GM12878 (cell line): Measurements from ENCODE around the gene DSTYK. TPM values are rescaled to one million over a fixed set of nuclear protein-coding genes. Genes with fewer than 3 reads are reported as not detected.

Source experiments
- ATAC-seq: fragments of 200-7000 bp; cut with Tn5 transposase; 3 replicates; pipeline ENCODE4 v1.9.1; 2020; ENCODE audit warnings: mild to moderate bottlenecking, moderate library complexity
- BruUV-seq: library from RNA; stranded (reverse); fragments of 400-500 nt; replicated peaks from 2 replicates; lab custom pipeline; 2021; lab: Mats Ljungman, UMichigan
- CTCF ChIA-PET: fragments of 300-600 bp; sonication (Branson Sonifier 250); formaldehyde crosslinking; extraction: SDS; loops from one replicate; lab custom pipeline; 2021; ENCODE audit warnings: inconsistent platforms; lab: Yijun Ruan, JAX
- POLR2A ChIA-PET: fragments of 350-600 bp; formaldehyde crosslinking; extraction: SDS; loops from one replicate; lab custom pipeline; 2021; ENCODE audit warnings: inconsistent platforms; lab: Charles Lee
- RAD21 ChIA-PET: fragments of 300-600 bp; sonication (Branson Sonifier 250); formaldehyde crosslinking; loops from one replicate; lab custom pipeline; 2023; ENCODE audit warnings: antibody characterized with exemption; ENCODE audit not compliant: unreplicated experiment; lab: Charles Lee
- SMC1A ChIA-PET: fragments of 300-600 bp; sonication (Branson Sonifier 250); formaldehyde crosslinking; loops from one replicate; lab custom pipeline; 2023; ENCODE audit not compliant: unreplicated experiment, uncharacterized antibody; lab: Charles Lee
- DNase-seq: peaks from one replicate; pipeline ENCODE4 v3.0.0-alpha.2; 2011; ENCODE audit warnings: low read depth, low spot score
- FAIRE-seq: peaks from 3 replicates; lab custom pipeline; 2011; peaks lifted over from hg19 to GRCh38; lab: Jason Lieb, UNC
- H2AFZ ChIP-seq: 2 replicates; pipeline ENCODE4 v1.6.0; 2011; ENCODE audit warnings: low read depth, low read length, control low read depth; ENCODE audit not compliant: control insufficient read depth
- H3K27ac ChIP-seq: 2 replicates; pipeline ENCODE4 v1.5.1; 2011; ENCODE audit warnings: control low read depth; ENCODE audit not compliant: control insufficient read depth, insufficient read depth
- H3K27me3 ChIP-seq, 2 experiments: replicated peaks in 1 of 2; 2 replicates each; pipeline versions ENCODE4 v1.6.0 to v1.6.1; 2011; ENCODE audit warnings: low read length in 1 of 2; ENCODE audit not compliant: control insufficient read depth in 2 of 2, insufficient read depth in 2 of 2
- H3K36me3 ChIP-seq, 2 experiments: 2 replicates each; pipeline ENCODE4 v1.5.1; 2011; ENCODE audit warnings: low read length in 1 of 2; ENCODE audit not compliant: control insufficient read depth in 2 of 2, insufficient read depth in 2 of 2
- H3K4me1 ChIP-seq: 2 replicates; pipeline ENCODE4 v1.6.1; 2011; ENCODE audit warnings: mild to moderate bottlenecking, low read length, moderate library complexity, mixed read lengths; ENCODE audit not compliant: control insufficient read depth, insufficient read depth
- H3K4me2 ChIP-seq: 2 replicates; pipeline ENCODE4 v1.6.0; 2011; ENCODE audit warnings: control low read depth; ENCODE audit not compliant: control insufficient read depth, insufficient read depth
- H3K4me3 ChIP-seq: fragments of 200-600 bp; sonication (generic); 2 replicates; pipeline ENCODE4 v1.5.1; 2016
- H3K79me2 ChIP-seq: 2 replicates; pipeline ENCODE4 v1.6.0; 2011; ENCODE audit warnings: low read length; ENCODE audit not compliant: control insufficient read depth, insufficient read depth
- H3K9ac ChIP-seq: 2 replicates; pipeline ENCODE4 v1.8.0; 2011; ENCODE audit warnings: low read length, control low read depth, mixed read lengths; ENCODE audit not compliant: control insufficient read depth, insufficient read depth
- H3K9me3 ChIP-seq: replicated peaks from 3 replicates; pipeline ENCODE4 v1.5.1; 2011; ENCODE audit warnings: mild to moderate bottlenecking, low read length; ENCODE audit not compliant: control insufficient read depth, insufficient read depth
- H4K20me1 ChIP-seq: 2 replicates; pipeline ENCODE4 v1.6.0; 2011; ENCODE audit not compliant: control insufficient read depth, insufficient read depth
- BRCA1 ChIP-seq: IDR thresholded peaks from 2 replicates; pipeline ENCODE4 v1.6.1; 2011; ENCODE audit warnings: low read depth, low read length, improper control_type of control experiment
- CBFB ChIP-seq: IDR thresholded peaks from 2 replicates; pipeline ENCODE4 v1.6.1; 2016; ENCODE audit warnings: antibody characterized with exemption, low read depth
- HDAC2 ChIP-seq: fragments of 200-600 bp; sonication (generic); IDR thresholded peaks from 2 replicates; pipeline ENCODE4 v1.6.1; 2017
- JUNB ChIP-seq: IDR thresholded peaks from 2 replicates; pipeline ENCODE4 v1.6.1; 2016; ENCODE audit warnings: antibody characterized with exemption, mild to moderate bottlenecking
- RB1 ChIP-seq: fragments of 450-650 bp; formaldehyde crosslinking; IDR thresholded peaks from 2 replicates; pipeline ENCODE4 v1.6.1; 2017; ENCODE audit warnings: mild to moderate bottlenecking, borderline replicate concordance
- RBBP5 ChIP-seq: fragments of 200-600 bp; sonication (generic); conservative IDR thresholded peaks from 2 replicates; pipeline ENCODE4 v1.6.1; 2016
- RUNX3 ChIP-seq: IDR thresholded peaks from 2 replicates; pipeline ENCODE4 v1.6.1; 2012; ENCODE audit warnings: low read length, inconsistent platforms
- SUZ12 ChIP-seq: fragments of 200-600 bp; sonication (generic); IDR thresholded peaks from one replicate; pipeline ENCODE4 v1.6.1; 2018; ENCODE audit warnings: antibody characterized with exemption, mild to moderate bottlenecking; ENCODE audit not compliant: unreplicated experiment
- TAF1 ChIP-seq: IDR thresholded peaks from 2 replicates; pipeline ENCODE4 v1.6.1; 2011; ENCODE audit warnings: mild to moderate bottlenecking, low read depth, low read length, borderline replicate concordance
- WGBS: methylation state at CpG from one replicate; pipeline ENCODE4 v1.1.6; 2016; ENCODE audit warnings: low lambda C conversion rate; ENCODE audit not compliant: insufficient replicate concordance, insufficient coverage; ENCODE audit errors: missing lambda C conversion rate; 5-methylcytosine and 5-hydroxymethylcytosine counted together
- in situ Hi-C: fragments of 300-500 bp; cut with MboI; formaldehyde crosslinking; loops from 9 replicates; pipeline ENCODE4 v1.14.3; 2018; ENCODE audit warnings: mixed read lengths
- intact Hi-C: fragments of 100-400 bp; cut with micrococcal nuclease; formaldehyde crosslinking; loops from one replicate; pipeline ENCODE4 v1.14.2; 2022; ENCODE audit not compliant: unreplicated experiment
- polyA plus RNA-seq, 11 experiments: library from polyadenylated mRNA; depleted of rRNA in 4 of 11; unstranded in 6 of 11; stranded (reverse) in 5 of 11; fragments of >200 nt; fragmentation: Nextera tagmentation in 4 of 11; fragmentation: Illumina TruSeq in 1 of 11; extraction: Ambion mirVana in 4 of 11; extraction: Trizol in 1 of 11; gene quantifications; 1 replicate in 1 of 11; 2 replicates in 10 of 11; pipeline versions ENCODE4 v1.2.1 to v1.2.3, GENCODE V29; 2011 to 2016; ENCODE audit warnings: inconsistent platforms in 2 of 11, missing spikeins in 2 of 11, low read depth in 1 of 11
- total RNA-seq, 4 experiments: library from RNA; depleted of rRNA in 3 of 4; stranded (reverse); fragments of >200 nt in 3 of 4; fragmentation: Illumina TruSeq in 1 of 4; extraction: Trizol in 1 of 4; gene quantifications; 2 replicates each; pipeline versions ENCODE4 v1.2.1 to v1.2.3, GENCODE V29; 2013 to 2021
- TF ChIP-seq, protein P1 (sequence below): fragments of 450-650 bp; IDR thresholded peaks from 2 replicates; pipeline ENCODE4 v1.6.1; 2016; ENCODE audit warnings: mild to moderate bottlenecking
- TF ChIP-seq, protein P2 (sequence below): IDR thresholded peaks from 2 replicates; pipeline ENCODE4 v1.6.1; 2012; ENCODE audit warnings: low read depth, low read length, improper control_type of control experiment
- TF ChIP-seq, protein P3 (sequence below): IDR thresholded peaks from 2 replicates; pipeline ENCODE4 v1.6.1; 2011; ENCODE audit warnings: low read depth, low read length, improper control_type of control experiment, borderline replicate concordance

The DSTYK gene
- total and polyA plus RNA-seq, 10 of the 15 experiments (the other 5 are each of a cell fraction or from before 2014, with no cell fraction given) = 2.7 to 5.5 (median 3.6) TPM

DNA sequence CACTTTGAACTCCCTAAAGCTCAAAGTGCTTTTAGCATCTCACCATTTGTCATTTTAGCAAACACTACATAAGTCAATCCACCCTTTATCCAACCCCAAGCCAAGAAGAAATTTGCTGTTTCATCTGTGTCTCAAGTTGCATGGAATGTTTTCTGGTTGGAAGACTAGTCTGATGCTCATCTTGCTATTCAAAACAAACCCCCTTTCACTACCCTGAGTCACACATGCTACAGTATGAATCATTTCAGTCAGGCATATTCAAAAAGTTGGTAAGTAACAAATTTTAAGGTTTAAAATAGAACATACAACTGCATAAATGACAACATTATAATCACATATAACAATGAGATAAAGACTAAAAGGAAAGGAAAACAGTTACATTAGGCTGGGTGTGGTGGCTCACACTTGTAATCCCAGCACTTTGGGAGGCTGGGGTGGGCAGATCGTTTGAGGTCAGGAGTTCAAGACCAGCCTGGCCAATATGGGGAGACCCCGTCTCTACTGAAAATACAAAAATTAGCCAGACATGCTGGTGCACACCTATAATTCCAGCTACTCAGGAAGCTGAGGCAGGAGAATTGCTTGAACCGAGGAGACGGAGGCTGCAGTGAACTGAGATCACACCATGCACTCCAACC, 38.7 kb downstream of the DSTYK start:
- ChIA-PET CTCF (interaction anchor here (0.8 kb wide), 1 partner anchor 38 kb away, joined by 3 read pairs; no protein-coding TSS in a partner anchor), POLR2A (interaction anchor here (0.6 kb wide), 2 partner anchors 8 to 631 kb away, joined by 3 read pairs; no protein-coding TSS in a partner anchor), RAD21 (interaction anchor here (1.1 kb wide), 1 partner anchor 152 kb away, joined by 3 read pairs; no protein-coding TSS in a partner anchor), SMC1A (no interaction called here)
- H3K36me3 ChIP-seq = no peaks in the 10 kb centered on the region; a peak in 1 of 4 replicates
- DNase-seq = no peak
- ATAC-seq = no peak
- no peaks in the 10 kb centered on the region for H4K20me1 ChIP-seq
- no peaks in the 10 kb centered on the region for H3K27me3 ChIP-seq
- FAIRE-seq = no peak
- no peak overlapping the region for H3K27ac ChIP-seq
- H3K9ac ChIP-seq = no peak overlapping the region
- H3K79me2 ChIP-seq = no peaks in the 10 kb centered on the region
- H3K4me3 ChIP-seq = no peak overlapping the region
- no peak overlapping the region for H3K4me2 ChIP-seq
- H3K9me3 ChIP-seq = no peaks in the 10 kb centered on the region
- no peaks in the 10 kb centered on the region; the same call in 1 of the 2 replicates for H3K4me1 ChIP-seq
- TF ChIP-seq HDAC2 = no peak
- TF ChIP-seq JUNB = peak; percentile 70; the same call in 1 of the 2 replicates
- WGBS = 46% methylated on average over 4 of the region's 4 CpGs
- intact Hi-C loops (no loop called here), in situ Hi-C loops (no loop called here)
- BruUV-seq = no TSS peak
- no peak overlapping the region for H2AFZ ChIP-seq

DNA sequence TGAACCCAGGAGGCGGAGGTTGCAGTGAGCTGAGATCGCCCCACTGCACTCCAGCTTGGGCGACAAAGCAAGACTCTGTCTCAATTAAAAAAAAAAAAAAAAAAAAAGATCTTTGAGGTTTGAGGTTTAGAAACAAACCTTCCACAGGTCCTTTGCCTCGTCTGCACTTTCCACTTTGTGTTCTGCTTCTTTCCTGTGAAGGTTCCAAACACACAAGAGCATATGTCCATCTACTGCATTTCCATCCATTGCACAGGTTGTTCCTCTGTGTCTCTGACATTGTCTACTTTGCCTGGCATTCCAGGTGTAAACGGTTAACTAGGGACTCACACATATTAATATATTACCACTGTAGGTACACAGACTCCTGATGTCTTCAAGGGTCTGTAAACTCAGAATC, 40.1 kb downstream of the DSTYK start:
- in situ Hi-C loops (no loop called here), intact Hi-C loops (no loop called here)
- Histone ChIP-seq H3K27me3 (no peaks in the 10 kb centered on the region), H3K4me1 (no peaks in the 10 kb centered on the region; the same call in 1 of the 2 replicates), H3K9me3 (no peaks in the 10 kb centered on the region), H3K4me3 (no peak overlapping the region), H3K36me3 (no peaks in the 10 kb centered on the region; a peak in 1 of 4 replicates), H3K27ac (no peak overlapping the region), H3K9ac (no peak overlapping the region), H3K4me2 (no peak overlapping the region), H4K20me1 (no peaks in the 10 kb centered on the region), H3K79me2 (no peaks in the 10 kb centered on the region), H2AFZ (no peak overlapping the region)
- no peak for FAIRE-seq
- ChIA-PET POLR2A (interaction anchor here (0.6 to 0.7 kb wide), 2 partner anchors 88 to 565 kb away, joined by 3 to 4 read pairs; no protein-coding TSS in a partner anchor), RAD21 (no interaction called here), SMC1A (no interaction called here), CTCF (interaction anchor here (0.6 to 1.2 kb wide), 2 partner anchors 110 to 195 kb away, joined by 3 read pairs; no protein-coding TSS in a partner anchor)
- no peak for DNase-seq
- TF ChIP-seq, protein P1, sequence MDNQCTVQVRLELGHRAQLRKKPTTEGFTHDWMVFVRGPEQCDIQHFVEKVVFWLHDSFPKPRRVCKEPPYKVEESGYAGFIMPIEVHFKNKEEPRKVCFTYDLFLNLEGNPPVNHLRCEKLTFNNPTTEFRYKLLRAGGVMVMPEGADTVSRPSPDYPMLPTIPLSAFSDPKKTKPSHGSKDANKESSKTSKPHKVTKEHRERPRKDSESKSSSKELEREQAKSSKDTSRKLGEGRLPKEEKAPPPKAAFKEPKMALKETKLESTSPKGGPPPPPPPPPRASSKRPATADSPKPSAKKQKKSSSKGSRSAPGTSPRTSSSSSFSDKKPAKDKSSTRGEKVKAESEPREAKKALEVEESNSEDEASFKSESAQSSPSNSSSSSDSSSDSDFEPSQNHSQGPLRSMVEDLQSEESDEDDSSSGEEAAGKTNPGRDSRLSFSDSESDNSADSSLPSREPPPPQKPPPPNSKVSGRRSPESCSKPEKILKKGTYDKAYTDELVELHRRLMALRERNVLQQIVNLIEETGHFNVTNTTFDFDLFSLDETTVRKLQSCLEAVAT = peak; percentile 51; the same call in 1 of the 2 replicates
- TF ChIP-seq RBBP5 = no peak
- TF ChIP-seq, protein P2, sequence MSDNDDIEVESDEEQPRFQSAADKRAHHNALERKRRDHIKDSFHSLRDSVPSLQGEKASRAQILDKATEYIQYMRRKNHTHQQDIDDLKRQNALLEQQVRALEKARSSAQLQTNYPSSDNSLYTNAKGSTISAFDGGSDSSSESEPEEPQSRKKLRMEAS = no peak
- TF ChIP-seq BRCA1 = no peak
- 0 out of 2 replicates have a peak, but pooled peaks have one; percentile 43 for TF ChIP-seq CBFB
- no peak for TF ChIP-seq TAF1
- no peak for TF ChIP-seq SUZ12
- TF ChIP-seq, protein P3, sequence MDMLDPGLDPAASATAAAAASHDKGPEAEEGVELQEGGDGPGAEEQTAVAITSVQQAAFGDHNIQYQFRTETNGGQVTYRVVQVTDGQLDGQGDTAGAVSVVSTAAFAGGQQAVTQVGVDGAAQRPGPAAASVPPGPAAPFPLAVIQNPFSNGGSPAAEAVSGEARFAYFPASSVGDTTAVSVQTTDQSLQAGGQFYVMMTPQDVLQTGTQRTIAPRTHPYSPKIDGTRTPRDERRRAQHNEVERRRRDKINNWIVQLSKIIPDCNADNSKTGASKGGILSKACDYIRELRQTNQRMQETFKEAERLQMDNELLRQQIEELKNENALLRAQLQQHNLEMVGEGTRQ = no peak
- peak; percentile 87 for TF ChIP-seq RUNX3
- TF ChIP-seq RB1 = no peak
- no peak for ATAC-seq
- WGBS = 52% methylated on average over 3 of the region's 5 CpGs
- BruUV-seq = no TSS peak
